ENCODE data around the gene USH2A.

USH2A gene

DNA sequence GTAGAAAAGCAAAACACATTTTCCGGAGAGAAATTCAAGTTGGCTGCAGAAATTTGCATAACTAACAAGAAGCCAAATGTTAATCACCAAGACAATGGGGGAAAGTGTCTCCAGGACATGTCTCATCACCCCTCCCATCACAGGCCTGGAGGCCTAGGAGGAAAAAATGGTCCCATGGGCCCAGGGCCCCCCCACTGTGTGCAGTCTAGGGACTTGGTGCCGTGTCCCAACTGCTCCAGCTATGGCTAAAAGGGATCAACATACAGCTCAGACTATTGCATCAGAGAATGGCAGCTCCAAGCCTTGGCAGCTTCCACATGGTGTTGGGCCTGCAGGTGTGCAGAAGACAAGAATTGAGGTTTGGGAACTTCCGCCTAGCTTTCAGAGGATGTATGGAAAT, 138.2 kb downstream of the USH2A start:
- TF ChIP-seq, protein P1, sequence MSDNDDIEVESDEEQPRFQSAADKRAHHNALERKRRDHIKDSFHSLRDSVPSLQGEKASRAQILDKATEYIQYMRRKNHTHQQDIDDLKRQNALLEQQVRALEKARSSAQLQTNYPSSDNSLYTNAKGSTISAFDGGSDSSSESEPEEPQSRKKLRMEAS (IDR thresholded peaks at IDR 0.05): no peak
- TF ChIP-seq YY1 (IDR thresholded peaks at IDR 0.05; ENCODE audit: low read depth) (no peak), RAD21 (IDR thresholded peaks at IDR 0.05; ENCODE audit: low read depth) (no peak), EGR1 (IDR thresholded peaks at IDR 0.05) (no peak), FOXM1 (IDR thresholded peaks at IDR 0.05; ENCODE audit: borderline replicate concordance, low read depth) (no peak), EP300 (IDR thresholded peaks at IDR 0.05; ENCODE audit: borderline replicate concordance) (no peak), NFIC (IDR thresholded peaks at IDR 0.05) (no peak), CREB1 (IDR thresholded peaks at IDR 0.05; ENCODE audit: low read depth) (no peak), TAF1 (IDR thresholded peaks at IDR 0.05; ENCODE audit: low read depth) (no peak), TEAD4 (IDR thresholded peaks at IDR 0.05) (no peak), ZBTB7A (IDR thresholded peaks at IDR 0.05; ENCODE audit: low read depth) (no peak), TCF12 (IDR thresholded peaks at IDR 0.05; ENCODE audit: low read depth) (no peak), CEBPB (IDR thresholded peaks at IDR 0.05) (no peak)
- TF ChIP-seq, protein P2, sequence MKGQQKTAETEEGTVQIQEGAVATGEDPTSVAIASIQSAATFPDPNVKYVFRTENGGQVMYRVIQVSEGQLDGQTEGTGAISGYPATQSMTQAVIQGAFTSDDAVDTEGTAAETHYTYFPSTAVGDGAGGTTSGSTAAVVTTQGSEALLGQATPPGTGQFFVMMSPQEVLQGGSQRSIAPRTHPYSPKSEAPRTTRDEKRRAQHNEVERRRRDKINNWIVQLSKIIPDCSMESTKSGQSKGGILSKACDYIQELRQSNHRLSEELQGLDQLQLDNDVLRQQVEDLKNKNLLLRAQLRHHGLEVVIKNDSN (IDR thresholded peaks at IDR 0.05): no peak
- TF ChIP-seq, protein P3, sequence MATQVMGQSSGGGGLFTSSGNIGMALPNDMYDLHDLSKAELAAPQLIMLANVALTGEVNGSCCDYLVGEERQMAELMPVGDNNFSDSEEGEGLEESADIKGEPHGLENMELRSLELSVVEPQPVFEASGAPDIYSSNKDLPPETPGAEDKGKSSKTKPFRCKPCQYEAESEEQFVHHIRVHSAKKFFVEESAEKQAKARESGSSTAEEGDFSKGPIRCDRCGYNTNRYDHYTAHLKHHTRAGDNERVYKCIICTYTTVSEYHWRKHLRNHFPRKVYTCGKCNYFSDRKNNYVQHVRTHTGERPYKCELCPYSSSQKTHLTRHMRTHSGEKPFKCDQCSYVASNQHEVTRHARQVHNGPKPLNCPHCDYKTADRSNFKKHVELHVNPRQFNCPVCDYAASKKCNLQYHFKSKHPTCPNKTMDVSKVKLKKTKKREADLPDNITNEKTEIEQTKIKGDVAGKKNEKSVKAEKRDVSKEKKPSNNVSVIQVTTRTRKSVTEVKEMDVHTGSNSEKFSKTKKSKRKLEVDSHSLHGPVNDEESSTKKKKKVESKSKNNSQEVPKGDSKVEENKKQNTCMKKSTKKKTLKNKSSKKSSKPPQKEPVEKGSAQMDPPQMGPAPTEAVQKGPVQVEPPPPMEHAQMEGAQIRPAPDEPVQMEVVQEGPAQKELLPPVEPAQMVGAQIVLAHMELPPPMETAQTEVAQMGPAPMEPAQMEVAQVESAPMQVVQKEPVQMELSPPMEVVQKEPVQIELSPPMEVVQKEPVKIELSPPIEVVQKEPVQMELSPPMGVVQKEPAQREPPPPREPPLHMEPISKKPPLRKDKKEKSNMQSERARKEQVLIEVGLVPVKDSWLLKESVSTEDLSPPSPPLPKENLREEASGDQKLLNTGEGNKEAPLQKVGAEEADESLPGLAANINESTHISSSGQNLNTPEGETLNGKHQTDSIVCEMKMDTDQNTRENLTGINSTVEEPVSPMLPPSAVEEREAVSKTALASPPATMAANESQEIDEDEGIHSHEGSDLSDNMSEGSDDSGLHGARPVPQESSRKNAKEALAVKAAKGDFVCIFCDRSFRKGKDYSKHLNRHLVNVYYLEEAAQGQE (IDR thresholded peaks at IDR 0.05; ENCODE audit: low read depth): no peak

GRCh38 chr1:216281757-216282156, 141.5 kb downstream of the USH2A start:
- TF ChIP-seq, protein P3 (IDR thresholded peaks at IDR 0.05; ENCODE audit: low read depth): no peak
- TF ChIP-seq CEBPB (IDR thresholded peaks at IDR 0.05): no peak
- no peak for TF ChIP-seq TEAD4 (IDR thresholded peaks at IDR 0.05)
- TF ChIP-seq EP300 (IDR thresholded peaks at IDR 0.05; ENCODE audit: borderline replicate concordance): no peak
- no peak for TF ChIP-seq ZBTB7A (IDR thresholded peaks at IDR 0.05; ENCODE audit: low read depth)
- TF ChIP-seq TCF12 (IDR thresholded peaks at IDR 0.05; ENCODE audit: low read depth): no peak
- TF ChIP-seq, protein P2 (IDR thresholded peaks at IDR 0.05): no peak
- TF ChIP-seq RAD21 (IDR thresholded peaks at IDR 0.05; ENCODE audit: low read depth): no peak
- TF ChIP-seq TAF1 (IDR thresholded peaks at IDR 0.05; ENCODE audit: low read depth): no peak
- no peak for TF ChIP-seq FOXM1 (IDR thresholded peaks at IDR 0.05; ENCODE audit: borderline replicate concordance, low read depth)

GRCh38 chr1:216270086-216270773, 153.0 kb downstream of the USH2A start:
- no peak for TF ChIP-seq TAF1 (IDR thresholded peaks at IDR 0.05; ENCODE audit: low read depth)

DNA sequence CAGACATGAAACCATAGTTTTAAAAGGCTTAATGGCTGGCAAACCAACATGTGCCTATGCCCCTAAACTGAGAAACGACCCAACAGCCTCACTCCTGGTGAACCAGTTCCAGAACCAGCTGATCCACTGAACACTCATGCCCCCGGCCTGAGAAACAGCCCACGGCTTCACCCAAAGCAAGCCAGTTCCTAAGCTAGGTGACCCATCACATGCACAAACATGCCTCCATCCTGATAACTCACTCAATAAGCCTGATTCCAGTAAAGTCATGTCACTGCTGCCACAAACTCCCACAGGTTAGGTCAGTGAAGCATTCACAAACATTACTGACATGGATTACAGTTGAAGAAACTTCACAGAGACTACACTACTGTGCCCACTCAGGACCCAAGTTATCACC, 161.6 kb downstream of the USH2A start:
- TF ChIP-seq, protein P2 (IDR thresholded peaks at IDR 0.05): no peak
- TF ChIP-seq EGR1 (IDR thresholded peaks at IDR 0.05) (no peak), EP300 (IDR thresholded peaks at IDR 0.05; ENCODE audit: borderline replicate concordance) (no peak), TCF12 (IDR thresholded peaks at IDR 0.05; ENCODE audit: low read depth) (no peak), FOXM1 (IDR thresholded peaks at IDR 0.05; ENCODE audit: borderline replicate concordance, low read depth) (no peak), NFIC (IDR thresholded peaks at IDR 0.05) (no peak), CREB1 (IDR thresholded peaks at IDR 0.05; ENCODE audit: low read depth) (no peak), TAF1 (IDR thresholded peaks at IDR 0.05; ENCODE audit: low read depth) (no peak), CEBPB (IDR thresholded peaks at IDR 0.05) (no peak), ZBTB7A (IDR thresholded peaks at IDR 0.05; ENCODE audit: low read depth) (no peak), RAD21 (IDR thresholded peaks at IDR 0.05; ENCODE audit: low read depth) (no peak), YY1 (IDR thresholded peaks at IDR 0.05; ENCODE audit: low read depth) (no peak), TEAD4 (IDR thresholded peaks at IDR 0.05) (no peak)
- TF ChIP-seq, protein P3 (IDR thresholded peaks at IDR 0.05; ENCODE audit: low read depth): no peak
- TF ChIP-seq, protein P1 (IDR thresholded peaks at IDR 0.05): no peak
